DND-41 (cell line): ENCODE results near the gene BIN2.

Experiments used
- CTCF ChIP-seq: IDR thresholded peaks from 2 replicates; pipeline ENCODE4 v1.5.1; 2012; ENCODE audit warnings: borderline replicate concordance, low read length, moderate library complexity, mild to moderate bottlenecking; ENCODE audit not compliant: poor library complexity, severe bottlenecking; ENCODE audit errors: extremely low read depth
- EZH2 ChIP-seq: IDR thresholded peaks from 3 replicates; pipeline ENCODE4 v1.6.1; 2012; ENCODE audit warnings: borderline replicate concordance, low read depth, mild to moderate bottlenecking, moderate library complexity, low read length, inconsistent platforms; ENCODE audit not compliant: severe bottlenecking

DNA sequence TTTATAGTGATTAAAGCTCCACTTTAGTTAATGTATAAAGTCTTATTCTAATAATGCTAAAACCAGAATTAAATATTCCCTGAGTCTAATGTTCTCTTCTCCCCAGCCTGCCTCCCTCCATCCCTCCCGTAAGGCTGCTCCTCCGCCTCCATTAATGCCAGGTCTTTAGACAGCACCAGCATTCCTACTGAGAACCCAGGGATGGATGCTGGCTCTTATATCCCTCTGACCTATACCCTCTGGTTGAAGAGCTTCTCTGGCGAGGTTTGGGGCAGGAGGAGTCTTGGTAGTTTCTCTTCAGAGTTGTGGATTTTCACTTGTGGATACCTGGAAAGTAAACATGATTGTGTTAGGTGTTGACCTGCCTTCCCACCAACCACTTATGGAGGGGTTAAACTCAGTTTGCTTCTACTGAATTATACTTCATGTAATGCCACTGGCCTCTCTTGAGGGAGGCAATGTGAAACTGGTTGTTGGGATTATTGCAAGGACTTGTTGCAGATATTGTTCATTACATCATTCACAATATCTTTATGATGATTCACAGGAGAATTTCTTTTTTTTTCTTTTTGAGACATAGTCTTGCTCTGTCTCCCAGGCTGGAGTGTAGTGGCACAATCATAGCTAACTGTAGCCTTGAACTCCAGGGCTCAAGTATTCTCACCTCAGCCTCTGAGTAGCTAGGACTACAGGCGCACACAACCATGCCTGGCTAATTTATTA is 42.6 kb downstream of the BIN2 start:
- TF ChIP-seq CTCF (no peak), EZH2 (no peak)
